GM23338 (cell line): ENCODE data around the gene PRAC2. TPM values are rescaled to one million over a fixed set of nuclear protein-coding genes. Genes with fewer than 3 reads are reported as not detected.

ENCODE experiments used
- ATAC-seq: fragments of 200-7000 bp; cut with Tn5 transposase; 3 replicates; pipeline ENCODE4 v1.9.1; 2020
- DNase-seq: peaks from one replicate; pipeline ENCODE4 v3.0.0-alpha.2; 2015; ENCODE audit warnings: low spot score
- H2AFZ ChIP-seq: fragments of 200-600 bp; sonication (generic); 2 replicates; pipeline ENCODE4 v1.8.0; 2016; ENCODE audit warnings: antibody characterized with exemption, mild to moderate bottlenecking, moderate library complexity
- H3F3A ChIP-seq: fragments of 200-600 bp; sonication (generic); replicated peaks from 2 replicates; pipeline ENCODE4 v1.8.0; 2017; ENCODE audit warnings: antibody characterized with exemption, mixed run types, low read depth
- H3K27ac ChIP-seq: fragments of 200-600 bp; sonication (generic); 2 replicates; pipeline ENCODE4 v1.6.1; 2016; ENCODE audit warnings: low read depth
- H3K27me3 ChIP-seq: fragments of 200-600 bp; sonication (generic); 2 replicates; pipeline ENCODE4 v1.8.0; 2016; ENCODE audit warnings: mild to moderate bottlenecking, mixed run types, moderate library complexity; ENCODE audit not compliant: insufficient read depth
- H3K36me3 ChIP-seq: fragments of 200-600 bp; sonication (generic); 2 replicates; pipeline ENCODE4 v1.8.0; 2016; ENCODE audit warnings: mild to moderate bottlenecking; ENCODE audit not compliant: insufficient read depth
- H3K4me1 ChIP-seq: fragments of 200-600 bp; sonication (generic); 2 replicates; pipeline ENCODE4 v1.8.0; 2016; ENCODE audit warnings: mild to moderate bottlenecking, moderate library complexity; ENCODE audit not compliant: insufficient read depth
- H3K4me2 ChIP-seq: fragments of 200-600 bp; sonication (generic); 2 replicates; pipeline ENCODE4 v1.7.1; 2017; ENCODE audit warnings: mixed run types
- H3K4me3 ChIP-seq: fragments of 200-600 bp; sonication (generic); 2 replicates; pipeline ENCODE4 v1.6.1; 2016; ENCODE audit warnings: mixed run types
- H3K79me2 ChIP-seq: fragments of 200-600 bp; sonication (generic); replicated peaks from 2 replicates; pipeline ENCODE4 v1.8.0; 2017; ENCODE audit warnings: mild to moderate bottlenecking; ENCODE audit not compliant: insufficient read depth
- H3K9me2 ChIP-seq: fragments of 200-600 bp; sonication (generic); 2 replicates; pipeline ENCODE4 v1.8.0; 2017; ENCODE audit not compliant: insufficient read depth
- H4K20me1 ChIP-seq: fragments of 200-600 bp; sonication (generic); replicated peaks from 2 replicates; pipeline ENCODE4 v1.8.0; 2017; ENCODE audit warnings: mild to moderate bottlenecking; ENCODE audit not compliant: insufficient read depth
- H3K27ac Mint-ChIP-seq: 2 replicates; pipeline ENCODE4 v1.8.0; 2020; ENCODE audit warnings: inconsistent platforms, mild to moderate bottlenecking, moderate library complexity, mixed read lengths
- H3K27me3 Mint-ChIP-seq: 3 replicates; pipeline ENCODE4 v1.8.0; 2022; ENCODE audit warnings: low read depth, mild to moderate bottlenecking, moderate library complexity, mixed read lengths, inconsistent platforms; ENCODE audit not compliant: insufficient read depth, poor library complexity
- H3K36me3 Mint-ChIP-seq: 3 replicates; pipeline ENCODE4 v1.8.0; 2021; ENCODE audit warnings: low read depth, mild to moderate bottlenecking, inconsistent platforms, moderate library complexity, mixed read lengths
- H3K4me1 Mint-ChIP-seq: 3 replicates; pipeline ENCODE4 v1.8.0; 2020; ENCODE audit warnings: mild to moderate bottlenecking, inconsistent platforms, mixed read lengths
- H3K4me3 Mint-ChIP-seq: 3 replicates; pipeline ENCODE4 v1.8.0; 2021; ENCODE audit warnings: moderate library complexity, mild to moderate bottlenecking, inconsistent platforms, mixed read lengths
- H3K9me3 Mint-ChIP-seq: 3 replicates; pipeline ENCODE4 v1.8.0; 2020; ENCODE audit warnings: moderate library complexity, mild to moderate bottlenecking, inconsistent platforms, mixed read lengths
- ETS1 ChIP-seq: IDR thresholded peaks from 2 replicates; pipeline ENCODE4 v1.6.1; 2016; ENCODE audit warnings: antibody characterized with exemption
- EZH2 ChIP-seq: fragments of 200-600 bp; sonication (generic); IDR thresholded peaks from one replicate; pipeline ENCODE4 v1.8.0; 2017; ENCODE audit warnings: antibody characterized with exemption, mild to moderate bottlenecking, low read depth; ENCODE audit not compliant: unreplicated experiment
- JUNB ChIP-seq: IDR thresholded peaks from one replicate; pipeline ENCODE4 v1.6.1; 2016; ENCODE audit warnings: antibody characterized with exemption; ENCODE audit not compliant: unreplicated experiment
- STAT1 ChIP-seq: IDR thresholded peaks from one replicate; pipeline ENCODE4 v1.6.1; 2016; ENCODE audit warnings: antibody characterized with exemption; ENCODE audit not compliant: unreplicated experiment
- ZNF114 ChIP-seq: fragments of 250-450 bp; sonication (Bioruptor Pico); IDR thresholded peaks from 2 replicates; pipeline ENCODE4 v1.5.0; 2020; ENCODE audit warnings: mild to moderate bottlenecking, moderate library complexity
- ZNF331 ChIP-seq: fragments of 250-450 bp; sonication (Bioruptor Pico); IDR thresholded peaks from 2 replicates; pipeline ENCODE4 v1.5.0; 2020; ENCODE audit warnings: low read depth, mild to moderate bottlenecking, moderate library complexity
- ZNF462 ChIP-seq: fragments of 250-450 bp; sonication (Bioruptor Pico); IDR thresholded peaks from 2 replicates; pipeline ENCODE4 v1.5.0; 2020; ENCODE audit warnings: mild to moderate bottlenecking, moderate library complexity
- polyA plus RNA-seq: library from polyadenylated mRNA; unstranded; fragments of >200 nt; fragmentation: Nextera tagmentation; extraction: Ambion mirVana; gene quantifications from 2 replicates; pipeline ENCODE4 v1.2.1, GENCODE V29; 2016
- total RNA-seq: library from RNA; depleted of rRNA; stranded (reverse); fragments of >200 nt; shearing (Covaris generic); gene quantifications from 2 replicates; pipeline ENCODE4 v1.2.3, GENCODE V29; 2014

Gene PRAC2
- total and polyA plus RNA-seq, 2 experiments from 2014 or later: not detected

GRCh38 chr17:48719642-48720265 lies 3.2 kb upstream of the PRAC2 start (continued):
- TF ChIP-seq ZNF462 (CRISPR knock-in tag): no peak
- TF ChIP-seq ZNF114 (CRISPR knock-in tag): no peak
- no peak for TF ChIP-seq STAT1
- TF ChIP-seq JUNB: no peak
- TF ChIP-seq ETS1: no peak
- no peak for TF ChIP-seq ZNF331
- TF ChIP-seq EZH2: peak; percentile 88

GRCh38 chr17:48720266-48721008 lies 2.5 kb upstream of the PRAC2 start:
- Mint-ChIP-seq H3K27me3 (peaks cover 98% of the 10 kb centered on the region), H3K4me3 (peak overlapping the region; percentile 73; the same call in 2 of the 3 replicates), H3K27ac (no peak overlapping the region), H3K9me3 (no peaks in the 10 kb centered on the region; the same call in 2 of the 3 replicates), H3K4me1 (peaks cover 44% of the 10 kb centered on the region), H3K36me3 (no peaks in the 10 kb centered on the region)
- Histone ChIP-seq H3K4me3 (peak overlapping the region; percentile 57), H3K4me2 (peak overlapping the region; percentile 75), H2AFZ (no peak overlapping the region), H4K20me1 (peaks cover 21% of the 10 kb centered on the region), H3K27me3 (peaks cover 100% of the 10 kb centered on the region), H3K36me3 (no peaks in the 10 kb centered on the region), H3K27ac (no peak overlapping the region), H3K9me2 (no peaks in the 10 kb centered on the region), H3F3A (peaks cover 38% of the 10 kb centered on the region), H3K4me1 (peaks cover 43% of the 10 kb centered on the region), H3K79me2 (no peaks in the 10 kb centered on the region)
- ATAC-seq (no peak), DNase-seq (no peak)
- TF ChIP-seq ETS1: no peak
